ENCODE measurements around the gene CARD11. TPM values are rescaled to one million over a fixed set of nuclear protein-coding genes. Genes with fewer than 3 reads are reported as not detected.

CARD11 gene
- total RNA-seq, 6 experiments from 2014 or later = not detected

DNA sequence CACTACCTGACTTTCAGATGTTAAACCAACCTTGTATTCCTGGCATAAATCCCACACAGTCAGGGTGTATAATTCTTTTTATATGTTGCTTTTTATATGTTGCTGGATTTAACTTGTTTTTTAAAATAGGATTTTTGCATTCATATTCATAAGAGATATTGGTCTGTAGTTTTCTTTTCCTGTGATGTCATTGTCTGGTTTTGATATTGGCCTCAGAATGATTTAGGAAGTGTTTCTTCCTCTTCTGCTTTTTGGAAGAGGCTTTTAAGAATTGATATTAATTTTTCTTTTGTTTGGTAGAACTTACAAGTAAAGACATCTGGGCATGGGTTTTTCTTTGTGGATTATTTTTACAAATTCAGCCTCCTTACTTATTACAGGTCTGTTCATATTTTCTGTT, 93.1 kb downstream of the CARD11 start:
- no peaks in the 10 kb centered on the region for H3K4me1 Mint-ChIP-seq (ENCODE audit: low read depth)
- H3K9me3 Mint-ChIP-seq = no peaks in the 10 kb centered on the region
- TF ChIP-seq, protein P1, sequence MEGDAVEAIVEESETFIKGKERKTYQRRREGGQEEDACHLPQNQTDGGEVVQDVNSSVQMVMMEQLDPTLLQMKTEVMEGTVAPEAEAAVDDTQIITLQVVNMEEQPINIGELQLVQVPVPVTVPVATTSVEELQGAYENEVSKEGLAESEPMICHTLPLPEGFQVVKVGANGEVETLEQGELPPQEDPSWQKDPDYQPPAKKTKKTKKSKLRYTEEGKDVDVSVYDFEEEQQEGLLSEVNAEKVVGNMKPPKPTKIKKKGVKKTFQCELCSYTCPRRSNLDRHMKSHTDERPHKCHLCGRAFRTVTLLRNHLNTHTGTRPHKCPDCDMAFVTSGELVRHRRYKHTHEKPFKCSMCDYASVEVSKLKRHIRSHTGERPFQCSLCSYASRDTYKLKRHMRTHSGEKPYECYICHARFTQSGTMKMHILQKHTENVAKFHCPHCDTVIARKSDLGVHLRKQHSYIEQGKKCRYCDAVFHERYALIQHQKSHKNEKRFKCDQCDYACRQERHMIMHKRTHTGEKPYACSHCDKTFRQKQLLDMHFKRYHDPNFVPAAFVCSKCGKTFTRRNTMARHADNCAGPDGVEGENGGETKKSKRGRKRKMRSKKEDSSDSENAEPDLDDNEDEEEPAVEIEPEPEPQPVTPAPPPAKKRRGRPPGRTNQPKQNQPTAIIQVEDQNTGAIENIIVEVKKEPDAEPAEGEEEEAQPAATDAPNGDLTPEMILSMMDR (IDR thresholded peaks at IDR 0.05) = no peak
- no peaks in the 10 kb centered on the region for H3K36me3 Mint-ChIP-seq (ENCODE audit: low read depth)
- DNase-seq = no peak
- H3K27ac Mint-ChIP-seq = no peak overlapping the region
- no peak overlapping the region for H3K4me3 Mint-ChIP-seq
- H3K27me3 Mint-ChIP-seq (ENCODE audit: insufficient read depth) = peaks cover 2% of the 10 kb centered on the region

DNA sequence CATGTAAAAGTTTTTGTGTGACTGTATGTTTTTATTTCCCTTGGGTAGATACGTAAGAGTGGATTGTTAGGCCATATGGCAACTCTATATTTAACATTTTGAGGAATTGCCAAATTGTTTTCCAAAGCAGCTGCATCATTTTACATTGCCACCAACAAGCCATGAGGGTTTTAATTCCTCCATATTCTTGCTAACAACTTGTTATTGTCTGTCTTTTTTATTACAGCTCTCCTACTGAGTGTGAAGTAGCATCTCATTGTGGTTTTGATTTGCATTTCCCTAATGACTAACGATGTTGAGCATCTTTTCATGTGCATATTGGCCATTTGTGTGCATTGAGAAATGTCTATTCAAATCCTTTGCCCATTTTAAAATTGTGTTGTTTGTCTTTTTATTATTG, 94.9 kb downstream of the CARD11 start:
- H3K27ac Mint-ChIP-seq = no peak overlapping the region
- no peak for DNase-seq
- no peaks in the 10 kb centered on the region for H3K4me1 Mint-ChIP-seq (ENCODE audit: low read depth)
- TF ChIP-seq, protein P1 (IDR thresholded peaks at IDR 0.05) = no peak
- peaks cover 4% of the 10 kb centered on the region; the same call in 1 of the 2 replicates for H3K27me3 Mint-ChIP-seq (ENCODE audit: insufficient read depth)
- H3K4me3 Mint-ChIP-seq = no peak overlapping the region
- H3K9me3 Mint-ChIP-seq = no peaks in the 10 kb centered on the region
- no peaks in the 10 kb centered on the region for H3K36me3 Mint-ChIP-seq (ENCODE audit: low read depth)

DNA sequence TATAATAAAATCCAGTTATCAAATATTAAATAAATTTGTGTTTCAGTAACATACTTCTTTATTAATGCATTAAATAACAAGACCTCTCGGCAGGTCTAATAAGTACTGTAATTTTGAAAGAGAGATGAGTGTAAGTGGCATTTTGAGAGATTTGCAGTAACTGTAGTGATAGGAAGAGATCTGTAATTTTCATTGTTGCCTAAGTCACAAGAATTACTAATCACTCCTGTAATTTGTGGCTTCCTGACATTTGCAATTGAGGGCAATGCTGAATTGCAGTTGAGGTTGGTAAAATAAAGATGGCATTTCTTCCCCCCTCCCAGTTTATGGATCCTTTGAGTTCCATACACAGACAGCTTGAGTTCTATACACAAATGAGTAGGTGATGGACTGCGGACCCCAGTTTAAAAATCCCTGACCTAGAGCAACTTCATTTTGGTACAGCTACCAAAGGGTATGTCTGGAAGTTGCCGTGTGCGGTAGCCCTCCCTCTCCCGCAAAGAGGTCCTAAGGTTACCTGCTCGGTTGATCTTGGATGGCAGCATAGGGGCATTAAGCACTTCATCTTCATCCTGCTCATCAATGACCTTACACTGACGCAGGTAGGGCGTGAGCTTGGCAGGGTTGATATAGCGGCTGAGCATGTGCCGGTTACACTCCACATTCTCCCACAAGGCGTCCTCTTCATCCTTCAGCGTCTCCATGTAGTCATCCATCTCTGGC, 96.4 kb downstream of the CARD11 start:
- DNase-seq = no peak
- no peak overlapping the region for H3K27ac Mint-ChIP-seq
- H3K36me3 Mint-ChIP-seq (ENCODE audit: low read depth) = no peaks in the 10 kb centered on the region
- H3K4me3 Mint-ChIP-seq = no peak overlapping the region
- H3K27me3 Mint-ChIP-seq (ENCODE audit: insufficient read depth) = peaks cover 4% of the 10 kb centered on the region; the same call in 1 of the 2 replicates
- TF ChIP-seq, protein P1 (IDR thresholded peaks at IDR 0.05) = no peak
- H3K9me3 Mint-ChIP-seq = no peaks in the 10 kb centered on the region
- H3K4me1 Mint-ChIP-seq (ENCODE audit: low read depth) = no peaks in the 10 kb centered on the region

DNA sequence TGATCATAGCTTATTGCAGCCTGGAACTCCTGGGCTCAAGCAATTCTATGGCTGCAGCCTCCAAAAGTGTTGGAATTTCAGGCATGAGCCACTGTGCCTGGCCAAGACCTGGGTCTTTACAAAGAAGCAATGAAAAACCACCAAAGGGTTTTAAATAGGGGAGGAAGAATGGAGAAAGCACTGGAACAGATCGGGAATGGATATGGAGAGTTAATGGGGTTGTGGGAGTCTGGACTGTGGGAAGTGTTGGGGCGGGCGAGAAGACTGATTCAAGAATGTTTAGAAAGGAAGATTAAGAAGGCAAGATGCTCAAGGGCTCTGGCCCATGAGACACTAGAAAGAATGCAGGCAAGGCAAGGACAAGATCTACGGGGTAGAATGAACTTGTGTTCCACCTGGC, 98.5 kb downstream of the CARD11 start:
- TF ChIP-seq, protein P1 (IDR thresholded peaks at IDR 0.05) = no peak
- no peak overlapping the region for H3K4me3 Mint-ChIP-seq
- no peaks in the 10 kb centered on the region for H3K36me3 Mint-ChIP-seq (ENCODE audit: low read depth)
- H3K27me3 Mint-ChIP-seq (ENCODE audit: insufficient read depth) = peaks cover 7% of the 10 kb centered on the region
- no peak for DNase-seq
- H3K9me3 Mint-ChIP-seq = no peaks in the 10 kb centered on the region
- no peaks in the 10 kb centered on the region for H3K4me1 Mint-ChIP-seq (ENCODE audit: low read depth)
- H3K27ac Mint-ChIP-seq = no peak overlapping the region

DNA sequence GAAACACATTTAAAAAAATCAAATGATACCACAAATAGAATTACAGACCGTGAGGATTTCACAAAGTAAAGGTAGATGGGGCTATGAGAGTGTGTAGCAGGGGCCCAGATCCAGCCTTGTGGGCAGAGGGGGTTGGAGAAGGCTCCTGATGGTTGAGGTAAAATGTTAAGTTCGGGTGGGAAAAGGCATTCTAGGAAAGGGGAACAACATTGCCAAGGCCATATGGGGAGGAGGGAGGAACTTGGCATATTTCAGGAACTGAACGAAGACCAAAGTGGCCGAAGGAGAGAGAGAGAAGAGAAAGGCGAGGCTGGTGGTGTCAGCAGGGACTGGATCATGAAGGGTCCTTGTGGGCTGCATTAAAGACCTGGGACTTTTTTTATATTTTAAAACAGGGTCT, 98.9 kb downstream of the CARD11 start:
- Mint-ChIP-seq H3K27ac (no peak overlapping the region), H3K4me1 (ENCODE audit: low read depth) (no peaks in the 10 kb centered on the region), H3K36me3 (ENCODE audit: low read depth) (no peaks in the 10 kb centered on the region), H3K27me3 (ENCODE audit: insufficient read depth) (peaks cover 8% of the 10 kb centered on the region), H3K4me3 (no peak overlapping the region), H3K9me3 (no peaks in the 10 kb centered on the region)
- TF ChIP-seq, protein P1 (IDR thresholded peaks at IDR 0.05) = no peak
- no peak for DNase-seq

All from HFFc6 (cell line).